Stimulated activated CD8-positive, alpha-beta memory T cell treated with anti-CD3 and anti-CD28 coated beads, Interleukin-12 subunit alpha, Interleukin-12 subunit beta, amount 100 ng/mL, for 1 hour (primary cell): Measurements from ENCODE around the gene PLEKHH2.
"Not testable (repeated sequence)": the region's sequence is repeated elsewhere in the genome, so short reads cannot be mapped to it uniquely, and the experiment has no call there.

Experiments used
- DNase-seq: peaks from one replicate; pipeline ENCODE4 v3.0.0-alpha.2; 2020; ENCODE audit warnings: low read depth

Gene PLEKHH2

DNA sequence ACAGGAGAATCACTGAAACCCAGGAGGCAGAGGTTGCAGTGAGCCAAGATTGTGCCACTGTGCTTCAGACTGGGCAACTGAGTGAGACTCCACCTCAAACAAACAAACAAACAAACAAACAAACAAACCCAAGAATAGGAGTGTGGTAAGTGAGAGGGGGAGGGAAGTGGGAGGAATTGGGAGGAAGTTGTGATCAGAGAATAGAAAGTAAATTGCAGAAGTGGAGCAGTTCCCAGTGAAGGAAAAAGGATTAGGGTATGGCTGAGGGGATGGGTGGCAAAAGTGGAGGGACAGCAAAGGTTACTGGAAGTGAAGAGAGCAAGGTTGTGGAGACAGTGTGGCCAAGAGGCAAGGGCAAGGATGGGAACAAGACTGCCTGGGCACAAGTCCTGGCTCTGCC, 80.3 kb downstream of the PLEKHH2 start:
- DNase-seq = no peak

DNA sequence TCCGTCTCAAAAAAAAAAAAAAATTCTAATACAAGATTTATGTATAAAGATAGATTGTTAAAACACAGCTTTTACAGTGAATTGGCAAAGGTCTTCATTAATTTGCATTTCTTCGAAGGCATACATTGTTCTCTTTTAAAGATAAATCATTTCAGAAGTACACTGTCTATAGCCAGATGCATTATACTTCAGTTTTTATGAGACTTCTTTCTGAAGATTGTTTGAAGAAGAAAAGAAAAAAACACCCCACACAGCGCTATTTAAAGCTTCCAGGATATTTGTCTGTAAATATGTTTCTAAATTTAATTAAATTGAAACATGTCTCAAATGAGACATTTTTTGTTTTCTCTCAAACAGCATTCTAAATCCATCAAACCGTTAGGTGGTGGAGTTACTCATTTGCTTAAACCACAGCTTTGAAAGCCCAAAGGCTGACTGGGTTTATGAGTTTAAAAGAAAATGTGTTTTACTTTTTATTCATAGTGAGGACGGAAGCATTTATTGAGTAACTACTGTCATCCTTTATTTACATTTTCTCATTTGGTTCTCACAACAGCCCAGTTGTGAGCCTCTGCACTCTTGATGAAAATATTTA, 81.6 kb downstream of the PLEKHH2 start:
- DNase-seq = no peak

DNA sequence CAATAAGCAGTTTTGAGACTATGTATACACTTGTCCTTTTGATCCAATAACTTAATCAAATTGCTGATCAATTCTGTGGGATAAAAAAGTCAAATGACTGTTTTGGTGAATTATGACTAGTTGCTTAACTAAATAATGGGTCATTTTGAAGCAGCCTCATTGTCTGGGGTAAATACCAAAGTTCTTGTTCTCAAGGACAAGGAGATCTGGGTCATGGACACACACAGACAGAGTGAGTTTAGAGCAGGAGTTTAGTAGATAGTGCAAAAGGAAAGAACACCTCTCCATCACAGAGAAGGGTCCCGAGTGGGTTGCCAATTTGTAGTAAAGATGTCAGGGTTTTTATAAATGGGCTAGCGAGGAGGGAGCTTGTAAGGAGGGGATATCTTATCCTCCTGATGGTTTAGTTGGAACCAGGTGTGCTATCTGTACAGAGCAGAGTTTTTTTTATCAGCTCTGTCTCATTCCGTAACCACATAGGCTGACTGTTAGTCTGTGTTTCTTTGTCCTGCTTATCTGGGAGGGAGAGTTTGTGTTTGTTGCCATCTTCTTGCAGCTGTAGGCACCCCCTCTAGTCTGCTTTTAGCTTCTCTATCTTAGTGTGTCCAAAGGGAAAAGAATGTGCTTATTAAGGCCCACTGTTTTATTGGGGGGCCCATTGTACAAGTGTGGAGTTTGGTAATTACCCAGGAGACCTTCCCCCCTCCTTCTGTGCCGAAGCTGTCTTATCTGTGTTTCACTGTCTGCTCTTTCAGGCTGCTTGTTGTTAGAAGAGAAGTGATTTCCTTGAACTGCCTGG, 87.9 kb downstream of the PLEKHH2 start:
- DNase-seq = no peak

DNA sequence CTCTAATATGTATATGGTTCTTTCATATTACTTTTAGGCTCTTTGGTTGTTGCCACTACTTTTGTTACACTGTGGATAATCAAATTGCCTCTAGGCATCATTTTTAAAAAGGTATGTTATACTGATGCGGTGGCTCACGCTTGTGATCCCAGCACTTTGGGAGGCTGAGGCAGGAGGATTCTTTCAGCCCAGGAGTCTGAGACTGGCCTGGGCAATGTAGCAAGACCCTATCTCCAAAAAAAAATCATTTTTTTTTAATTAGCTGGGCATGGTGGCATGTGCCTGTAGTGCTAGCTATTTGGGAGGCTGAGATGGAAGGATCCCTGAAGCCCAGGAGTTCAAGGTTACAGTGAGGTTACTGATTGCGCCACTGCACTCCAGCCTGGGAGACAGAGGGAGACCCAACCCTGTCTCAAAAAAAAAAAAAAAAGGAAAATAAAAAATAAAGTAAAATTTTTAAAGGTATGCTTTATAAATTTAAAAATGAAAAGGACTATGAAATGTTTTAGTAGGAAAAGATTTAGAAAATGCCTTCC, 88.7 kb downstream of the PLEKHH2 start:
- no peak for DNase-seq

DNA sequence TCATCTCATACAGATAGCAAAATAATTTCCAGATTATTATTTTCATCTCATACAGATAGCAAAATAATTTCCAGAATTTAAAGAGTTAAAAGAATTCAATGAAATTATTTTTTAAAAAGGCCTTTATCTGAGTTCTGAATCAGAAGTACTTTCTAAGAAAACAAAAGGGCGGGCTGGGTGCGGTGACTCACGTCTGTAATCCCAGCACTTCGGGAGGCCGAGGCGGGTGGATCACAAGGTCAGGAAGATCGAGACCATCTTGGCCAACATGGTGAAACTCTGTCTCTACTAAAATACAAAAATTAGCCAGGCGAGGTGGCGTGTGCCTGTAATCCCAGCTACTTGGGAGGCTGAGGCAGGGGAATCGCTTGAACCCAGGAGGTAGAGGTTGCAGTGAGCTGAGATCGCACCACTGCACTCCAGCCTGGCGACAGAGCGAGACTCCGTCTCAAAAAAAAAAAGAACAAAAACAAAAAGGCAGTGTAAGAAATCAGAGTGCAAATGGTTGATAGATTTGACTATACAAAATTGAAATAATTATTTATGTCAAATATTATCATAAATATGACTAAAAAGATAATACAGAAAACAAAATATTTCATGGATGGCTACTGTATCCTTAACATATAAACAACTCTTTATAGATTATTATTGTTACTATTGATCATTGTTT, 90.0 kb downstream of the PLEKHH2 start:
- not testable (repeated sequence) for DNase-seq

DNA sequence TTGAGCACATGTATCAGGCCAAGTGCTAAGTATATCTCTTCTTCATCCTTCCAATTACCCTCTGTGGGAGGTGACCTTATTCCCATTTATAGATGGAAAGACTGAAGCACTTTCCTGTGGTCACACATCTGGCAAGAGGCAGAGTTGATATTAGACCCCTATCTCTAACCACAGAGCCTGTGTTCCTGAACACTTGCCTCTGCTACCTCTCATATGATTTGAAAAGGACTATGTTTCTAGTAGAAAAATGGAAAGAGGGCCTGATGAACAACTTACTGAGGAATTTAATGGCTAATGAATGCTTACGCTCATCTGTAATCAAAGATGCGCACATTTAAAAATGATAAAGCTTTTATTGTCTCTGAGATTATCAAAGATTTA, 90.6 kb downstream of the PLEKHH2 start:
- no peak for DNase-seq

DNA sequence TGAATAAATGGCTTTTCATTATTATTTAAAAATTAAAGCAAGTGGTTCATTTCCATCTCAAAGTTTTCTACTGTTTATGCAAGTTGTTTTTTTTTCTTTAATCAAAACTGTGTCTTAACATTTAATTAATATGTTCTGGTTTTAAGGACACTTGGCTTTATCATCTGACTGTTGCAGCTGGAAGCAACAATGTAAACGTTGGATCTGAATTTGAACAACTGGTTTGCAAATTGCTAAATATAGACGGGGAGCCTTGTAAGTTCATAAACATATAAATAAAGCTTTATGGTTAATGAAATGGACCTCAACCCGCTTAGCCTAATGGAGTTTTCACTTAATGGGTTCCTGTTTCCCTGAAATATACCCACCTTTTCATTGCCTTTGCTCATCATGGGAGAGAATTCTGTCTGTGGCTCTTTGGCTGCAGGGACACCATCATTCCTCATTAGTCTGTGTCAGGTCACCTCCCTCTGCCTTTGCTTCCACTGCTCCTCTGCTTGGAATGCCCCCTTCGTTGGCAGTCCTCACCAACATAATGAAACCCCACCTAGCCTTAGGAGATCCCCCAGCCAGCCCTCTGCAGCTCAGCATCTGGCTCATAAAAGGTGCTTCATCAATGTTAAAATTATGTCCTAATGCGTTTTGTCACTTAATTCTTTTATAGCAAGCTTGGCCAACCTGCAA, 92.6 kb downstream of the PLEKHH2 start:
- DNase-seq = no peak

DNA sequence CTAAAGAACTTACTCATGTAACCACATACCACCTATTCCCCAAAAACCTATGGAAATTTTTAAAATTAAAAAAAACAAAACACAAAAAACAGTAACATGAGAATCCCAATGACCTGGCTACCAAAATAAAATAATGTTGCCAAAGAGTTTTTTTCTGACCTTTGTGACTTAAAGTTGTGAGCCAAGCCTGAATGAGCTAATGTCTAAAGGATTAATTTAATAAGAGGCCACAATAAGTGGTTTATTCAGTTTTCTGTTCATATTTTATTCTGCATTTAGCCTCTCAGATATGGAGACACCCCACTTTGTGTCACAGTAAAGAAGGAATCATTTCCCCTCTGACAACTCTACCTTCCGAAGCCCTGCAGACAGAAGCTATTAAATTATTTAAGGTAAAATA, 94.2 kb downstream of the PLEKHH2 start:
- no peak for DNase-seq

DNA sequence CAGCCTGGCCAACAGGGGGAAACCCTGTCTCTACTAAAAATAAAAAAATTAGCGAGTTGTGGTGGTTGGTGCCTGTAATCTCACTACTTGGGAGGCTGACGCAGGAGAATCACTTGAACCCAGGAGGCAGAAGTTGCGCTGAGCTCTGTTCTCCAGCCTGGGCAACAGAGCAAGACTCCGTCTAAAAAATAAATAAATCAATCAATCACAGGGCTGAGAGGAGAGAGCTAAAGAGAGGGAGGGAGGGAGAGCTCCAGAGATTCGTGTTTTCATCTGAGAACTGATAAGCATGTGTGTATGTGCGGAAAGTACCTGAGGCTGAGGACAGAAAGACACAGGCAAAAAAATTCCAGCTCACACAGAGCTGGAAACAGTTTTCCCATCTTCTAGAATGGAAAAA, 99.6 kb downstream of the PLEKHH2 start:
- no peak for DNase-seq

DNA sequence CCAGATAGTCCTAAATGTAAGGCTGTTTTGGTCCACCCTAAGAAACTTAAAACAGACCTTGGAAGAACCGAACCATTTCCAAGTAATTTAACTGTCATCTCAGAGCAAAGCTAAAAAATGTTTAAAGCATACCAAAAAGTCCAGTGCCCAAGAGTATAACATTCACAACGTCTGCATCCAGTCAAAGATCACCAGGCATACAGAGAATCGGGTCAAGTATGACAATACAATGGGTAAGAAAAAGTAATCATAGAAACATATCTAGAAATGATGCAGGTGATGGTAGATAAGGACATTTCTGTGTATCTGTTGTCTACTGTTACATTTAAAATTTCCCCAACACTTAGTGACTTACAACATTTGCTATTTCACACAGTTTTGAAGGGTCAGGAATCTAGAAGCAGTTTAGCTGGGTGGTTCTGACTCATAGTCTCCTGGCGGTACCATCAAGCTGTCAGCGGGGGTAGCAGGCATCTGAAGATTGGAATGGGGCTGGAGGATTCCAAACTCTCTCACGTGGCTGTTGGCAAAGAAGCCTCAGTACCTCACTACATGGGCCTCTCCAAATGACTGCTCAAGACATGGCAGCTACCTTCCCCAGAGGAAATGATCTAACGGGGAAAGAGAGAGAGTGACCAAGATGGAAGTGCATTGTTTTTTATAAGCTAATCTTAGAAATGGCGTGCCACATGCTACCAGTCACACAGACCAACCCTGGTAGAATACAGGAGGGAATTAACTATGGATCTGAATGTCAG, 100.2 kb downstream of the PLEKHH2 start:
- DNase-seq = no peak

DNA sequence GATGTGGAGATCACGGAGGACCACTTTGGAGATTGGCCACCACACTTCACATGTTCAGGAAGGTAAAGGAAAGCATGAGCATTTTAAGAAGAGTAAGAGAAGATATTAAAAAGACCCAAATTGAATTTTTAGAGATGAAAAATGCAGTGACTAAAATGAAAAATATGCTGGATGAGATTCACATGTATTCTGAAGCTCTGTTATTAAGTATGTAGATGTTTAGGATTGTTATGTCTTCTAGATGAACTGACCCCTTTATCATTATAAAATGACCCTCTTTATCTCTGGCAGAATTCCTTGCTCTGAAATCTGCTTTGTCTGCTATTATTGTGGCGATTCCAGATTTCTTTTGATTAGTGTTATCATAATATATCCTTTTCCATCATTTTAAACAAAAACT, 100.8 kb downstream of the PLEKHH2 start:
- no peak for DNase-seq

DNA sequence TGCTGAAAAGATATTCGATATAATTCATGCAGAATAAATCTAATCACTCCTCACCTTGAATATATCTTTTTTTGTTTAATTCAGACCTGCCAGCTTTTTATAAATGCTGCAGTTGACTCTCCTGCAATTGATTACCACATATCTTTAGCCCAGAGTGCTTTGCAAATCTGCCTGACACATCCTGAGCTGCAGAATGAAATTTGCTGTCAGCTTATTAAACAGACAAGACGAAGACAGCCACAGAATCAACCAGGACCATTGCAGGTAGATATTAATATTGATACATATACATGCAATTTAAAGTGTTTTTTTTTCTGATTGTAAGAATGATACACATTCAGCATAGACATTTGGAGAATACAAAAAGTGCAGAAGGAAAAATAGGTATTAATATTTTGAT, 101.2 kb downstream of the PLEKHH2 start:
- DNase-seq = no peak

DNA sequence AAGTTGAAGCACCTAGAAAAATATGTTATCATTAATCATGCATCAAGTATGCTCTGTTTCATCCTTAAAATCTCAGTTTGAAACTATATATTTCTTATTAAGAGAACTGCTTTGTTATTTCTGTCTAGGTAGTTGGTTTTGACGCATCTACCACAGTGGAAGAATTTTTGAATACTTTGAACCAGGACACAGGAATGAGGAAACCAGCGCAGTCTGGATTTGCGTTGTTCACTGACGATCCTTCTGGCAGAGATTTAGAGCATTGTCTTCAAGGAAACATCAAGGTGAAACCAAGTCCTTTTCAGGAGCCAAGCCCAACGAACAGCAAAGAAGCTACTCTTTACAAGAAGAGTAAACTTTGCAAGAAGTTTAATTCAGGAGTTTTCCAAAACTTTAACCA, 106.6 kb downstream of the PLEKHH2 start:
- no peak for DNase-seq

DNA sequence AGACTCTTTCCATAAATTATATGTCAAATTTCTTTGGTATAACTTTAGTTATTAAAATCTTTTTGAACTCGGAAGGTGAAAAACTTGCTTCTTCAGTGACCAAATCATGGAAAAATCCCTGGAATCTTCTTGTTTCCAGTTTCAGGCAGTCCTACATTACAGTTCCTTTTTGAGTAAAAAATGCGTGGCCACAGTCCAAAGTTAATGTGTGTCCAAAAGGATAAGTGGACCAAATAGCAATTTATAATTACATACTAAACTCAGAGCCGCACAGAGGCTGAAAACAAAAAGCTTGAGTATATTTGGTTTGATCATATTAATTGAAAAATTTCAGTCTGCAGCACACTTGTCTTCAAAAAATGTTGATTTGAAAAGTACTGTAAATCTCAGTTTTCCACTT, 108.4 kb downstream of the PLEKHH2 start:
- DNase-seq = no peak

DNA sequence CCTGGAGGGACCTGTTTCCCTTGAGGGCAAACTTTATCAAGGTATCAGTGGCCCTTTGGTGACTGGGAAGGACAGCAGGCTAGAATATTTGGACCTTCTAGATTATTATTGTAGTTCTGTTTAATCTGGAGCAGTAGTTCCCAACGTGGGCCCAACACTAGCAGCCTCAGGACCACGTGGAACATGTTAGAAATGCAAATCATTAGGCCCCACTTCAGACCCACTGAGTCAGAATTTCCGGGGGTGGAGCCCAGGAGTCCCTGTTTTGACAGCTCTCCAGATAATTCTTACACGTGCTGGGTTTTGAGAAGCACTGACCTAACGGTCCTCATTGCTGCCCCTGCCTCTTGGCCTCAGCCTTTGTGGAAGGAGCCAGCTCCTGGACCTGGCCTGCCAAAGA, 111.3 kb downstream of the PLEKHH2 start:
- DNase-seq = no peak

DNA sequence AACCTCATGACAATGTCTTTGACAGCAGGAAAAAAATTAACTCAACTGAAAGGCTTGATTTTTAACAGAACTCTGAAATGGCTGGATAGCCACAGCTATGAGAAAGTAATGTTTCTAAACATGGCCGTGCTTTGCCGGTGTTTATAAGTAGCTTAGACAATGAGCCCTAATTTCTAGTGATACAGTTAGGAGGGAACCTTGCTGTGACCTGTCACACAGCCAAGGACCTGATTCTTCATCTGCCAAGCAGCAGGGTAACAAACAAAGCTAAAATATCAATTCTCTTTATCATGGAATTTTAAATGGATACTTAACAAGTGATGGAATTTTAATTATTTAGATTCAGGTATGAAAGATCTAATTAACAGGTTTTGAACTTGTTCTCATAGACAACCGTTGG, 112.5 kb downstream of the PLEKHH2 start:
- no peak for DNase-seq

DNA sequence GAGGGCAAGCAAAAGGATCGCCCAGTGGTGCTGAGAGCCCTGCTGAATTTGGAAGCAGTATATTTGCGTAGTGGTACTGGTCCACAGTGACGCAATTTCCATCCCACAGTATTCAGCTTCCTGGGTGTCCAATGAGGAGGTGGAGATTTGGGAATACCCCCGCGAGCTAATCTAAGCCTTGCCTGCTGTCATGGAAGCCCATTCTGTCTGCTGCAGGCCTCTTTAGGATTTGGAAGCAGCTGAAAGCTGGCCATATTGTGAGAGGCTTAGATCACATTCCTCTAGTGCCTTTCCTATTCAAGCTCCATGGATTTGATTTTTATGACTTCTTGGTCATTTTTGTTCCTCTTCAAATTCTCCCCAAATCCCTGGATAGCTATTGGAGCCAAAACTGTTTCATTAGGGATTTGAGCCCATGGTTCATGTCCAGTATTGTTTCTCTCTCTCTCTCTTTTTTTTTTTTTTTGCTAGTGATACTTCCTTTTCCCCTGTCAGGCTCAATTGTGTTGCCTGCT, 114.5 kb downstream of the PLEKHH2 start:
- no peak for DNase-seq

DNA sequence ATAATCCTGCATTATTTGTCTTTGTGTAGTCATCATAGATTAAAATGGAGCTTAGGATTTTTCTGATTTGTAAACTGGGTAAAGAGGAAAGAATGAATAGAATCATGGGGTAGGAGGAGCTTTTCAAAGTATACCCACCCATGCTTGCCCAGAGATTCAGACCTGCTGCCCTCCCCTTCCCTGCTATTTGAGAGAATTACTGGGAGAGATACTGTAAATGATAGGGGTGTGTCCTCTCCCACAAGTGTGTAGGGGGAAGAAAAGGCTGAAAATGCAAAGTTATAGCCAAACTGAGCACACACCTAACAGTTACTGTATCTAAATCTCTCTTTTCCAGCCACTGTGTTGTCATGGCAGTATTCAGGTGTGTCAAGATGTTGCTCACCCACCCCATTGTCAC, 115.2 kb downstream of the PLEKHH2 start:
- no peak for DNase-seq

DNA sequence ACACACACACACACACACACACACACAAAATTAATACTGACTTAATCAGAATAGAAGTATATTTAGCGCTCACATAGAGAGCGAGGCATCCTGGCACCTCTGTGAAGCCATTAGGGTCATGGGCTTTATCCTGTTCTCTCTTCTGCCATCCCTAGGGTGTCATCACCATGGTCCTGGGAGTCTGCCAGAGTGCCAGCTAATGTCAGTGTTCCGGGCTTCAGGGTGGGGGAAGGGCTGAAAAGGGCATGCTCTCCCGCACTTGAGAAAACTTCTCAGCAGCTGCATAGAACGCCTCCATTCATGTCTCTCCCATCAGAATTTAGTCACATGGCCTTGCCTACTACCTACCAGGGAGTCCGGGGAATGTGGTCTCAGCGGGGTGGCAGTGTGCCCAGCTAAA, 117.1 kb downstream of the PLEKHH2 start:
- DNase-seq = no peak

DNA sequence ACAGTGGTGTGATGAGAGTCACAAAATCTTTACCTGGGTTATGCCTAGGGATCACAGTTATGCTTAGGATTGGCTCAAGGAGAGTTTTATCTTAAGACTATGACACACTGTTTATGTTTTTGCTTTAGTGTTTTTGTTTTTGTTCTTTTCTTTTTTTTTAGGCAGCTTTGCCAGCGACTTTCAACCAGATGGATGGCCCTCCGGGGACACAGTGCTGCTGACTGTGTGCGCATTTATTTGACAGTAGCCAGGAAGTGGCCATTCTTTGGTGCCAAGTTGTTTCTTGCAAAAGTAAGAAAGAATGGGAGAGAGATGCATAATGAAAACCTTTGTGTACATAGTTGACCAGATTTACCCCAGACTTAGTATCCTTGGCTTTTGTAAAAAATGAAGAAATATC, 121.7 kb downstream of the PLEKHH2 start:
- no peak for DNase-seq

DNA sequence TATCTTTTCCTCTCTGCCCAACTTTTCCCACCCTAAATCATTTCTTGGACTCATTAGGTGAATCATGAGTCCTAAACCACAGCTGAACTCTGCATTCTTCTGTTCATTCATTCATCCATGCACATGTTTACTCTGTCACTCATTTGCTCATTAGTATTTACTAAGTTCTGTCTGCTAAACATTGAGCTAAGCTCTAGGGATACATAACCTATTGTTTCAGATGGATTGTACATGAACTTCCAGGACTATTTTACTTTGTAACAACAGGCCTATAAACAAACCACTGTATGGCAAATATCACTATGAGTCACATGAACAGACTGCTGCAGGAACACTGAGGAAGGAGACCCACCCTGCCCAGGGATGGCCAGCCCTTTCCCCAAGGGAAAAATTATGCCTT, 122.1 kb downstream of the PLEKHH2 start:
- no peak for DNase-seq

DNA sequence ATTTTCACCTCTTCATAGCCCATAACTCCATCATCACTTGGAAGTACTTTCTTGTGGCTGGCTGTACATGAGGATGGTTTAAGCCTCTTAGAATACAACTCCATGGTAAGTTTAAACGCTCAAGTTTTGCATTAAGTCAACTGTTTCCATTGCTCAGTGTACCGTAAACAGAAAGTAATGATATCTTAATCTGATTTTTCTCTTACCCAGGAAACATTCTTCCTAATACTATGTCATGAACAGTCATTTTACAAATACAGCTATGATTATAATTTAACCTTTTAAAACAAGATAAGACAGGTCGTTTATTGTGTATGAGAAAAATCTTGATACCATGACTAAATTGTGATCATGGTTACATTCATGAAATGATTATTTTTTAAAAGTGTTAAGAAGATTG, 125.2 kb downstream of the PLEKHH2 start:
- no peak for DNase-seq
